Hepatocyte (in vitro differentiated cells): Measurements from ENCODE around the gene MUC20.
"Not testable (repeated sequence)": the region's sequence is repeated elsewhere in the genome, so short reads cannot be mapped to it uniquely, and the experiment has no call there.

Experiments
- CTCF ChIP-seq: fragments of 200-600 bp; sonication (generic); IDR thresholded peaks from 2 replicates; pipeline ENCODE4 v1.5.1; 2016; ENCODE audit warnings: antibody characterized with exemption, mild to moderate bottlenecking; ENCODE audit not compliant: poor library complexity
- EZH2 ChIP-seq: fragments of 200-600 bp; sonication (generic); IDR thresholded peaks from 2 replicates; pipeline ENCODE4 v1.6.1; 2016; ENCODE audit warnings: antibody characterized with exemption, mild to moderate bottlenecking, borderline replicate concordance
- EZH2phosphoT487 ChIP-seq: fragments of 200-600 bp; sonication (generic); IDR thresholded peaks from one replicate; pipeline ENCODE4 v1.6.1; 2018; ENCODE audit warnings: antibody characterized with exemption, mild to moderate bottlenecking, low read depth, moderate library complexity; ENCODE audit not compliant: unreplicated experiment, severe bottlenecking

GRCh38 chr3:195725916-195726740 is 5.3 kb downstream of the MUC20 start:
- not testable (repeated sequence) for TF ChIP-seq EZH2, CTCF, EZH2phosphoT487
